Ishikawa (cell line): ENCODE measurements around the gene COL21A1.

Experiments used
- CREB1 ChIP-seq: IDR thresholded peaks from 2 replicates; pipeline ENCODE4 v1.6.1; 2012; ENCODE audit warnings: low read depth
- FOXM1 ChIP-seq: IDR thresholded peaks from 2 replicates; pipeline ENCODE4 v1.6.1; 2012; ENCODE audit warnings: low read depth, borderline replicate concordance
- TAF1 ChIP-seq: IDR thresholded peaks from 2 replicates; pipeline ENCODE4 v1.6.1; 2012; ENCODE audit warnings: low read depth, mild to moderate bottlenecking
- TCF12 ChIP-seq: IDR thresholded peaks from 2 replicates; pipeline ENCODE4 v1.6.1; 2012; ENCODE audit warnings: low read depth
- YY1 ChIP-seq: IDR thresholded peaks from 2 replicates; pipeline ENCODE4 v1.6.1; 2012; ENCODE audit warnings: low read depth
- TF ChIP-seq, protein P1 (sequence below): IDR thresholded peaks from 2 replicates; pipeline ENCODE4 v1.6.1; 2012

GRCh38 chr6:56073315-56073714 lies 174.1 kb downstream of the COL21A1 start:
- TF ChIP-seq YY1 (no peak), CREB1 (no peak), TAF1 (no peak), TCF12 (no peak), FOXM1 (no peak)
- TF ChIP-seq, protein P1, sequence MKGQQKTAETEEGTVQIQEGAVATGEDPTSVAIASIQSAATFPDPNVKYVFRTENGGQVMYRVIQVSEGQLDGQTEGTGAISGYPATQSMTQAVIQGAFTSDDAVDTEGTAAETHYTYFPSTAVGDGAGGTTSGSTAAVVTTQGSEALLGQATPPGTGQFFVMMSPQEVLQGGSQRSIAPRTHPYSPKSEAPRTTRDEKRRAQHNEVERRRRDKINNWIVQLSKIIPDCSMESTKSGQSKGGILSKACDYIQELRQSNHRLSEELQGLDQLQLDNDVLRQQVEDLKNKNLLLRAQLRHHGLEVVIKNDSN = no peak
